Suppressor macrophage treated with lipopolysaccharide for 1 hour (primary cell): ENCODE measurements around the gene FOXS1.

ENCODE experiments used
- DNase-seq, 3 donors: peaks; one replicate each; pipeline ENCODE4 v3.0.0-alpha.2; 2020 to 2022

Gene FOXS1

GRCh38 chr20:31860390-31861134, 15.2 kb upstream of the FOXS1 start:
- peak; percentile 32 to 42 (median 39) for DNase-seq

DNA sequence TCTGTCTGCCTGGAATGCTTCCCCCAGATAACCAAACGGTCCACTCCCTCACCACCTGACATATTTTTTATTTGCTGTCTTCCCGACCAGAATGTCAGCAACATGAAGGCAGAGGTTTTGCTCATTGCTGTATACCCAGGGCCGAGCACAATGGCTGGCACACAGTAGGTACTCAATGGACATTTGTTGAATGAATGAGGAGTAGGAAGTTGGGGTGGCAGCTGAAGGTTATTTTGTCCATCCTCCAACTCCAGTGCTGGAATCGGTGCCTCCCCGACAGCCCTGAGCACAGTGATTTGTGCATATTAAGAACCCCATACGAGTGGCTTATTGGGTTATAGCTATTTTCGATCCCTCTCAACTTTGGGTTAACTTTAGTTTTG, 14.6 kb upstream of the FOXS1 start:
- no peak for DNase-seq

DNA sequence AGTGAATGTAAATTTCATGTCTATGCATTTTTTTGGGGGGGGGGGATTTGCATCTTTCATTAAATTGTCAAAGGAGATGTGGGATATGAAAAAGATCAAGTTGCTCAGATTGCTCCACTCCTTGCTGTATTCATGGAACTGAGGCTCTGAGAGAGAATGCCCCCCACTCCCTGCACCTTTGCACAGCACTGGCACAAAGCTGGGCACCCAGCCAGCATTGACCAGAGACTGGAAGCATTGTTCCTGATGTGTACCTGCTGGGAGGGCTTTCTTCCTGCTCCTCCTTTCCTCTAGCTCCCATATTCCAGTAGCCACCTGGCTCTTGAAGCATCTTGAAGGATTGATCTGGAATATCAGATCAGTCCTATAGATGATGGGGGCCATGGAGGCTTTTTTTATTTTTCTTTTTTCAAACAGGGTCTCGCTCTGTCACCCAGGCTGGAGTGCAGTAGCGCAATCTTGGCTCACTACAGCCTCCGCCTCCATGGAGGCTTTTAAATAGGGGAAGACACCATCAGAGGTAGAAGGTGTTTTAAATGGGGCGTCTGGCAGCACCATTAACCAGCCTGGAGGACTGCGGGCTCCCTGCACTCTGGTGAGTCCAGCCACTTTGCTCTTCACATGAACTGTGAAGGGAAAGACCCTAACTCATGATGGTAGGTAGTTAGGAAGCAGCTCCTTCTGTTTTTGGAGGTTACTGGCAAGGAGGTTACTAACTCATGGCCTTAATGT, 14.0 kb upstream of the FOXS1 start:
- no peak for DNase-seq

- DNase-seq: no peak
Observed at GRCh38 chr20:31858760-31859083, 13.3 kb upstream of the FOXS1 start.

DNA sequence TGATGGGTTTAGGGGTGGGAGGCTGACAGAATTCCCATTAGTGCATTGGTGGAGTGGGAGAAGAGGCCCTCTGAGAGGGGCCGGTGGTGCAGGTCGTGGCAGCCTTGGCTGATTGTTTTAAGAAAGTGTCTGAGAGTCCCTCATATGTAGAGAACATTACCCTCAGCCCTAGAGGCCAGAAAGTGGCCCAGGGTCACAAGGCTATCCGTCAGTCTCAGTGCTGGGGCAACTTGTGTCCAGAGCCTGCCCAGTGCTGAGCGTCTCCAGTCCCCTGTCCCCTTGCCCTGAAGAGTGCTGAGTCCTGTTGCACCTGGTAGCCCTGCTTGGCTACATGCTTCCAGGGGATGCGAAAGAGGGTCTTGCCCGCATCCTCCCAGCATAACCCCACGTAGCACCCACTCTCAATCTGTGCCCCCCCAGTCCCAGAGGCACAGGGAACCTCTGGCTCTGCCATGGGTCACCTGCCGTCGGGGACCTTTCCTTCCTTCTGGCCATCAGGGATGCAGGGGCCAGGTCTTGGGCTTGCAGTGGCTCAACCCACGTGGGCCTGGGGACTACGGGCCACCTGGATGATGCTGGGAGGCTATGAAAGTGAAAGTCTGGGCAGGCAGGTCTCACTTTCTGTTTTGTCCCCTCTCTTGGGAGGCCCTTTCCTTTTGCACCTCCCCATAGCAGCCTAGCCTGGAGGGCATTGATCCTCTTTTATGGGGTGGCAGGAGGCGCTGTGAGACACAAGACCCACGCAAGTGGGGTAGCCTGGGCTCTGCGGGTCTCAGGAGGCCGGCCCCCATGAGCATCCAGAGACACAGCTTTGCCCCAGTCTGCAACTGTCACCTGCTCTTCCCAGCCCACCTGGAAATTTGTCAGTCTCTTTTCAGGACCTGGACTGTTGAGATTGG, 12.7 kb upstream of the FOXS1 start:
- DNase-seq: no peak

DNA sequence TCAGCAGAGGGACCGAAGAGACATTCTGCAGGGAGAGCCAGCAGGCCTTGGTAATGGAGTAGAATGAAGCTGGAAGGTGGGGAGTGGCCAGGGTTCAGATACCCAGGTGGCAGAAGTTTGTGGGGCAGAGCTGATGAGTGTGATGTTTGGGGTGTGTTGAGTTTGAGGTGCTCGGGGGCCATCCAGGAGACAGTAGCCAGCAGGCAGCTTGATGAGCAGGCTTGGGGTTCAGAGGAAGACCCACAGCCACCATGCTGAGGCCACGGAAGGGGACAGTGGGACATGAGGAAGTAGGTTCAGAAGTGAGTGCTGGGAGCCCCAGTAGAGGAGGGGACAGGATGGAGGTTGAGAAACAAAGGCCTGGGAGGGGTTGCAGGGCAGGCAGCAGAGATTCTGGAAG, 11.1 kb upstream of the FOXS1 start:
- DNase-seq: no peak

DNA sequence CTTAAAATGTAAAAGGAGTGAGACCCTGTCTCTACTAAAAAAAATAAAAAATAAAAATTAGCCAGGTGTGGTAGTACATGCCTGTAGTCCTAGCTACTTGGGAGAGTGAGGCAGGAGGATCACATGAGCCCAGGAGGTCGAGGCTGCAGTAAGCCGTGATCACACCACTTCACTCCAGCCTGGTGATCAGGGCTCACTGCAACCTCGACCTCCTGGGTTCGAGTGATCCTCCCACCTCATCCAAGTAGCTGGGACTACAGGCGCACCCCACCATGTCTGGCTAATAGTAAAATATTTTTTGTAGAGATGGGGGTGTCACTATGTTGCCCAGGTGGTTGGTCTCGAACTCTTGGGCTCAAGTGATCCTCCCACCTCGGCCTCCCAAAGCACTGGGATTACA, 8.1 kb upstream of the FOXS1 start:
- DNase-seq: no peak

GRCh38 chr20:31851240-31851955, 6.0 kb upstream of the FOXS1 start:
- no peak for DNase-seq

DNA sequence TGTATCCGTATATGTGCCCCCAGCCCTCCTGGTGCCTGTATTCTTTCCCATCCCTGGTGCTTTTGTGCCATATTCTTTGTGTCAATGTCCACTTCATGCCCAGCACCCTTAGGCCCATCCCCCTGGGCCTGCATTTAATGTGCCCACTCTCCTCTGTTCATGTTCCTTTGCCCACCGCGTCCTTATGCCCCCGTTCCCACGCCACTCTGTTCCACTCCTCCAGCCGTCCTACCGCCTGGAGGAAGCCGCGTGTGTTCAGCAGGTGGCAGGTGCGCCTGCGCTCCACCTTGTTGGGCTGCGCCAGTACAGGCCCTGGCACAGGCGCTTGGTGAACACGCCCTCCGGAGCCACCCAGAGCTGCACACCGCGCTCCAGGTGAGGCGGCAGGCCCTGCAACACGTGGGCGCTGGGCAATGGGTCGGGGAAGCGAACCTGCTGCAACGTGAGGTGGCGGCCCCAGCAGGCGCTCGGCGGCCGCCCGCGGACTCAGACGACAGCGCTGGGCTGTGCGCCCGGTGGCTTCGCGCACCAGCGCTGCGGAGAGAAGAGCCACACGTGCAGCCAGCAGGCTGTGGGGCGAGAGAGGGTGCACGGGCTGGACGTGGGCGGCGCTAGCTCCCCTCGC, 4.0 kb upstream of the FOXS1 start:
- no peak for DNase-seq

DNA sequence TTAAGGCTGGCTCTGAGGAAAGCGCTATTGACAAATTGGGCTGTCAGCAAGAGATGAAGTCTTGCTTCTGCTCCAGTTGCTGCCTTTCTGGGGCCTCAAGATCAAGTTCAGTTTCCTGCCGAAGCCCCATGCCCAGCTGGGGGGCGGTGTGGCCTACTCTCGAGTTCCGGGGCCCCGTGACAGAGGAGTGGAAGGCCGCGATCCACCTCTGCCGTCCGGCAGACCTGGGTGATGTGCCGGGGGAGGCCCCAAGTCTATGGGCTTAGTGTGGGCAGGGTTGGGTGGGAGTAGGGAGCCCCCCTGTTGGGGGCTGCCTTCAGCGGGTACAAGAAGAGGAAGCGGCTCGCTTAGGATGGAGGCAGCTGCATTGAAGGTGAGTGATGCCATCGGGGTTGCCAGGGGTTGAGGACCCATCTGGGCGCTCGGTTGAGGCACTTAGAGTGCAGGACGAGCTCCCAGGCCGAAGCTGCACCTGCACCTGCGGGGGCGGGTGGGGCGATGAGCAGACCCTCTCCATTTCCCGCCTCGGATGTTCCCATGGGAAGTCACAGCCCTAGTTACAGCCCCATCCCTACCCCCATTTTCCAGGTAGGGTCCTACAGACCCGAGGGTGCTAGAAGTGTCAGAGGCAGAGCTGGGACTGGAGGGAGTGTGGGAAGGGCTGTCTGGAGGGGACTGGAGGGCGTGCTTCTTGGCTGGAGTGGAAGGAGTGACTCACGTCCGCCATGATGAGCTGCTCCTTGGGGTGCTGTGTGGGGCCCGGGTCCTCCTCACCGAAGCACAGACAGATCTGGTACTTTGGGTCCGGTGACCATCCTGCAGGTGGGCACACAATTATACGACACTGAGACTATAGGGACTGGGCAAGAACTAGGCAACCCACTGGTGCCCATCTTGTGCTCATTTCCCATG, 2.9 kb upstream of the FOXS1 start:
- DNase-seq: no peak

- DNase-seq: no peak
Observed at GRCh38 chr20:31846793-31847138, 1.4 kb upstream of the FOXS1 start.

- DNase-seq: no peak
Observed at GRCh38 chr20:31844737-31845299, 586 bp downstream of the FOXS1 start.

GRCh38 chr20:31843881-31844280, 1.5 kb downstream of the FOXS1 start:
- DNase-seq: no peak

DNA sequence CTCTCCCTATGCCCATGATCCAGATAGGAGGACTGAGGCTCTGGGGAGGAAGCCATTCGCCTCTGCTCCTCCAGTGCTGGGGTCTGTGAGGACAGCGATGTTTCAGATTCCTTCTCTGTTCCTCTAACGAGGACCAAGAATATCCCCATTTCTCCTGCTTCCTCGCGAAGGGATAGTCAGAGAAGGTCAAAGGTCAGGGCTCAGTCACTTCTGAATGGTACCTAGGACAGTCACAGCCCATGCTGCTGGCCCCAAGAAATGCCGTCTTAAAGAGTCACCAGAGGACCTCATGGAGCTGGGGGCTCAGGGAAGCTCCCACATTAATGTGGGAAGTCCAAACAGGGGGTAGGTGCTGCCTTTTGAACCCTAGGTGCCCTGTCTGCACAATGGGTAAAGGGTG, 2.1 kb downstream of the FOXS1 start:
- DNase-seq: no peak

- no peak for DNase-seq
Observed at GRCh38 chr20:31842471-31843157, 2.8 kb downstream of the FOXS1 start.

DNA sequence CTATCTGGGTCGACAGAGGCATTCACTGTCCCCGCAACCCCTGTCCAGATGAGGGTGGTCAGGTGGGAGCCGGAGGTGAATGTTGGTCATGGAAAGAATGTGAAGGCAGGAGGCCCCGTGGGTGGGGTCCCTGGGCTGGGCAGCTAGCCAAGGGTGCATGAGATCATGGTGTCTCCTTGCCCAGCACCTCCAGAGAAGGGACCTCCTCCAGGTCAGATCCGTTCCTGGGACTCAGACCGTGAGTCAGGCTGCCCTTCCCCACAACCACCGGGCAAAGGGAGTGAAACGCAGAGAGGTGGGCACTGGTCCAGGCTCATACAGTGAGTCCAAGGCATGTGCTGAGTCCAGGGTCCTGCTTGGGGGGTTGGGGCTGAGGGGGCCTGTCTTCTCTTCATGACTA, 3.5 kb downstream of the FOXS1 start:
- DNase-seq: no peak

GRCh38 chr20:31840906-31841816, 4.2 kb downstream of the FOXS1 start:
- DNase-seq: no peak

DNA sequence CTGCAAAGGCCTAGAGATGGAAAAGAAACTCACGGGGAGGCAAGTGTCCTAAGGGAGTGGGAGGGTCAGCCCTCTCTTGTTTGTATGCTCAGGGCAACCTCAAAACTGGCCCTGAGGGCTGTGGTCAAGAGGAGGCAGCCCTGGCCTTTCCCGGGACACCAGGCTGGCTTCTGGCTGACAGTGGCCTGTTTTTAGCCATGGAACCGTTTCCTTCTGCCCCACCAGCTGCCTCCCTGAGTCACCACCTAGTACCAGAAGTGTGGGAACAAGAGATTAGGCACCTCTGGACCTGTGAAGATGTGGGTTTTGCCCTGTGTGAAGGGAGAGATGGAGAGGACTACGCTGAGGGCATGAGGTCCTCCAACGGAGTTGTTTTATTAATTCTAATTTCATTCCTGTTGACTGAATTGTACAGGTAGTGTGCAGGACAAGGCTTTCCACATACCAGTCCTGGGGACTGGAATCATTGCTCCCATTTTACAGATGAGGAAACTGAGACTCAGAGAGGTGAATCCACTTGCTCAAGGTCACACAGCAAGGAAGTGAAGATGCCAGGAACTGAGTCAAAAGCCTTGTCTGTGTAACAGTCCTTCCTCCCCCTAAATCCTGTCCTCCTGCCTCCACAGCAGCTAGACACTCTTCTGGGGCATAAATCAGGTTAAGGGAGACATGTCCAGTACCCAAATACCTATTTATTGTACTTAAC, 5.5 kb downstream of the FOXS1 start:
- DNase-seq: no peak
